HG03469 (cell line): Measurements from ENCODE around the gene NPNT.
A peak's percentile ranks its signal among the peaks of the same experiment; 100 is the strongest.

ENCODE experiments used
- ATAC-seq: cut with Tn5 transposase; IDR thresholded peaks from one replicate; pipeline ENCODE4 v1.9.1; 2021; ENCODE audit warnings: mild to moderate bottlenecking, moderate library complexity, moderate number of reproducible peaks; ENCODE audit not compliant: unreplicated experiment

Gene NPNT

GRCh38 chr4:105912633-105913032 lies 17.4 kb downstream of the NPNT start:
- no peak for ATAC-seq

DNA sequence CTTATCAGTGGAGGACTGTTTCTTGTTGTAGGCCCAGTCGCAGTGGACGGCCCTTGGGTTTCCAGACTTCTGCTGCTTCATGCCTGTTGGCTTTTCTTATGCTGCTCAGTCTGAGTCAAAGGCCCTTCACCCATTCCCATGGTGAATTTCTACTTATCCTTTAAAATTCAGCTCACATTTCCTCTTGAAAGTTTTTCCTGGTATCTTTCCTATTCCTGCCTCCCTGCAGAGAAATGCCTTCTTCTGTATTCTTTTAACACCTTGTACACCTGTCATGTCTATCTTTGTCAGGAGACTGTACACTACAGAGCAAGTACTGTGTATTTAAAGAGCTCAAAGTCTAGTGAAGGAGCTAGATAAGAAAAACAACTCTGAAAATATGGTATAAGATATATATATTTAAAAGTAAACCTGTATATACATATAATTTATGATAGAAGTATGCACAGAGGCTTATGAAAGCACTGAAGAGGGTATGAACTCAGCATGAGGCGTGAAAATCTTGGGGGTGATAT lies 22.0 kb downstream of the NPNT start:
- ATAC-seq: no peak

DNA sequence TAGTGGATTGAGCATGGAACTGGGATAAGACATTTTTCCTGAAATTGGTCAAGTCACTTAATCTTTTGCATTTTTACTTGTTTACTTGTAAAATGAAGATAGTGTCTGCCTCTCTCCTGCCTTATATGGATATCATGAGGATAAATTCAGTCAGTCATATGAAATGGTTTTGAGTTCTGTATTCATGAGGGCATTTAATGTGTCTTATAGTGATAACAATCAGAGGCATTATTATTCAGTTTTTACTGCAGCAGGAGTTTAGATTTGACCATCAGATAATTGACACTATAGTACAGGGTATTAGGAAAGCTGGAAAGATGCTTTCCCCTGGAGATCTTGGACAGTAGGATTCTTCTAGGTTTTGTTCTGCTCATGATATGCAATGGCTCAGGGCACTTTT lies 26.0 kb downstream of the NPNT start:
- ATAC-seq: no peak

GRCh38 chr4:105923497-105924238 lies 28.4 kb downstream of the NPNT start:
- ATAC-seq: no peak

DNA sequence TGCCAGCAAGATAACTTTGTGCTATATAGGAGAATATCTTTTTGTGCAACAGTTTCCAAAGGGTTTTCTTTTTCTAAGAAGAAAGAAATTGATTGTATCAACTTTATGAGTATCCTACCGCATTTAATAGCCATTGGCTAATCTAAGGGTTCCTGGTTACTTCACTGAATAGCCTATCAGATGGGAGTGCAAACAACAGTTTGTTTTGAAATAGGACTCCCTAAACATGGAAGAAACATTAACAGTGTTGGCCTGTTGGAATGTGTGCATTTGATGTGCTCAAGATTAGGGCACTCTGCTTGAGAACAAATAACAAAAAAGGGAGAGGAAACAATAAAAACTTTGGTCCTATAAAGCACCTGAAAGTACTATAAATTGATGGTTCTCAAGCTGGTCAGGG lies 29.1 kb downstream of the NPNT start:
- ATAC-seq: no peak

GRCh38 chr4:105930698-105931097 lies 35.4 kb downstream of the NPNT start:
- no peak for ATAC-seq

- ATAC-seq: peak; percentile 71
Observed at GRCh38 chr4:105933083-105933482, 37.8 kb downstream of the NPNT start.

DNA sequence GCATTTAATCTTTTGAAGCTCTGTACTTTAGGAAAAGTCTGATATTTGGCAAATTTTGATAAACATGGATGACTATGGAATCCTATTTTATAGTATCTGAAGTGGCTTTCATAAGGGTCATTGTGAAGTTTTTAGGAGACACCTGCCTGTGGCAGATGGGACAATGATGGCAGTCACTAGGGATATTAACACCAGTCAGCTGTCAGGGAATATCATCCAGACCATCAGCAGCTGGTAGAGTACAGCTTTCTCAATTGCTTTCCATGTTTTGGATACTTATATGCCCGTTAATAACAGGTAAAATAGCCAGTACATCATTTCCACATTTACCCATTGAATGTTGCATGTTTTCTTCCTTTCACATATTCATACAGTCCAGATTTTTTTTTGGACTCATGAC lies 39.1 kb downstream of the NPNT start:
- no peak for ATAC-seq

DNA sequence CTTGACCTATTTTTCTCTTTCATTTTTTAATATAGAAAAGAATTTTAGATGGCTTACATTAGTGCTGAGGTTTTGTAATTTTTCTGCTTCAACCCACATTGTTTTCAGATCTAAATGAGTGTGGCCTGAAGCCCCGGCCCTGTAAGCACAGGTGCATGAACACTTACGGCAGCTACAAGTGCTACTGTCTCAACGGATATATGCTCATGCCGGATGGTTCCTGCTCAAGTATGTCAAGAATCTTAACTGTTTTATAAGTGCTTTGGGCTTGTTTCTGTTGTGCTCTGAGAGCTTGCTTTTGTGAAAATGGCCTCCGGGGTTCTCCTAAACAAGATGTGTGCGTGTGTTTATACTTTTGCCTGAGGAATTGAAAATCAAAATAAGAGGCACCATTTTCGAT lies 41.6 kb downstream of the NPNT start:
- ATAC-seq: no peak

DNA sequence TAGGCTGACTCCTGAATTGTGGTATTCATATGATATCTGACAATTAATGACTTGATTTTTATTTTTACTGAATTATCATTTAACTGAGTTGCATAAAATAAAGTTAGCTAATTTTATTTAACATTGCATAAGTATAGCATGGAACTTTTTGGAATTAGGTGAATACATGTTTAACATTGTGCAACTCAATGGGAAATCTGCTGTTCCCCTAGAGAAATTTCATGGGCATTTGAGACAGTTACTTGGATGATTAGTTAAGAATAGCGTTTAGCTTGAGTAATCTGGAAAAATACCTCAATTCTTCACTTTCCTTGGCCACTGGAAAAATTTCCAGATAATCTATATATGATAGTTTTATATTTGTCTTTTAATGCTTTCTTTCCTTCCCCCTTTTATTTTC lies 42.5 kb downstream of the NPNT start:
- no peak for ATAC-seq

DNA sequence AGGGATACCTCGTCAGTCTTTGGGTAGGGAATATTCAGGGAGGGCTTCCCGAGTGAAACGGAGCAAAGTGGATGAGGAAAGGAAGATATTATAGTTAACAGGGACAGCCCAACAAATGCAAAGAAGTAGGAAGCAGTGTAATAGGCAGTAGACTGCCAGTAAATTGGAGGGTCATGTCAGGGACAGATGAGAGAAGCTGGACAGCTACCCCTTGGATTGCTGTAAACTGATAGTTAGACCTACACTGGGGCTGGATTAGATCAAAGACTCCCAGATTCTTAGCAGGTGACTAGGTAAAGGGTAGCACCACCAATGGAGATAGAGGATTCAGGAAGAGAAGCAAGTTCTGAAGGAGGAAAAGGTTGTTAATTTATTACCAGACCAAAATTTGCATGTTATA lies 48.0 kb downstream of the NPNT start:
- ATAC-seq: no peak

- ATAC-seq: no peak
Observed at GRCh38 chr4:105944540-105944939, 49.3 kb downstream of the NPNT start.

DNA sequence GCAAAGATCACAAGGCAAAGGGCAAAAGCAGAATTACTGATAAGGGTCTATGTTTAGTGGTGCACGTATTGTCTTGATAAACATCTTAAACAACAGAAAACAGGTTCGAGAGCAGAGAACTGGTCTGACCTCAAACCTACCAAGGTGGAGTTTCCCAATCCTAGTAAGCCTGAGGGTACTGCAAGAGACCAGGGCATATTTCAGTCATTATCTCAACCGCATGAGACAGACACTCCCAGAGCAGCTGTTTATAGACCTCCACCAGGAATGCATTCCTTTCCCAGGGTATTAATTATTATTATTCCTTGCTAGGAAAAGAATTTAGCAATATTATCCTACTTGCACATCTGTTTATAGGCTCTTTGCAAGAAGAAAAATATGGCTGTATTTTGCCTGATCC lies 51.5 kb downstream of the NPNT start:
- ATAC-seq: no peak

GRCh38 chr4:105950701-105951100 lies 55.4 kb downstream of the NPNT start:
- no peak for ATAC-seq

GRCh38 chr4:105951198-105951597 lies 55.9 kb downstream of the NPNT start:
- ATAC-seq: no peak

GRCh38 chr4:105952591-105952990 lies 57.3 kb downstream of the NPNT start:
- ATAC-seq: no peak

GRCh38 chr4:105956569-105956968 lies 61.3 kb downstream of the NPNT start:
- no peak for ATAC-seq

- no peak for ATAC-seq
Observed at GRCh38 chr4:105957680-105958079, 62.4 kb downstream of the NPNT start.

DNA sequence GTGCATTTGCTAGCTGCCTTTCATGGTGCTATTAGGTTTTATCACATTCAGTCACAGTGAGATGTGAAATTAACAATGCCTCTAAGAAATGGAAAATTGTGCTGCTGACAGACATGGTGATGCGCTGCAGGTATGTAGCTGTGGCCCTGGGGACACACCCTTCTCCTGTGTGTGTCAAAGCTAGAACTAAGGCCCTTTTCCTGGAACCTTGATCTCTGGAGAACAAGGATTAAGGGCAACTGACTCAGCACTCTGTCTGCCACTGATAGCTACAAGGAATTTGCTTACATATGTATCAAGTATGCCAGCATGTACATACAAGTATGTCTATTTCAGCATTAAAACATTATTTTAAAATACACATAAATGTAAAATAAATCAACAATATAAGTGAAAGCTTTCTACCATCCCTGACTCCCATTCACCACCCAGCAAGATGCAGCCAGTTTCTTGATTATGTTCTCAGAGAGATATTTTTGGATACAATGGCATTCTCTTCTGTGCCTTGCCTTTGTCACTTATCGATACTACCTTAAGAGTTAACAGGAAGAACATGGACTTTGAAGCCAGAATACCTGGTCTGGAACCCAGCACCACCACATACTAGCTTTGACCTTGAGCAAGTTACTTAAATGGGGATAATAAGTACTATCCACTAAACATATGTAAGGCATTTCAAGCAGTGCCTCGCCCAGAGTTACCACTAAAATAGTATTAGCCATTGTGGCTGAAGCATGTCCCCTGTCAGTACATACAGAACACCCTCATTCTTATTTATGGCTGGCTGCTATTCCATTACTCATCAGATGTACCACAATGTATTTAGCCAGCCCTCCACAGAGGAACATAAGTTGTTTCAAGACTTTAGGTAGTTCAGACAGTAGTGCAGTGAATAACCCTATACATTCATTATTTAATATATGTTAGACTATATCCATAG lies 68.5 kb downstream of the NPNT start:
- ATAC-seq: no peak

- no peak for ATAC-seq
Observed at GRCh38 chr4:105965183-105965800, 70.0 kb downstream of the NPNT start.

DNA sequence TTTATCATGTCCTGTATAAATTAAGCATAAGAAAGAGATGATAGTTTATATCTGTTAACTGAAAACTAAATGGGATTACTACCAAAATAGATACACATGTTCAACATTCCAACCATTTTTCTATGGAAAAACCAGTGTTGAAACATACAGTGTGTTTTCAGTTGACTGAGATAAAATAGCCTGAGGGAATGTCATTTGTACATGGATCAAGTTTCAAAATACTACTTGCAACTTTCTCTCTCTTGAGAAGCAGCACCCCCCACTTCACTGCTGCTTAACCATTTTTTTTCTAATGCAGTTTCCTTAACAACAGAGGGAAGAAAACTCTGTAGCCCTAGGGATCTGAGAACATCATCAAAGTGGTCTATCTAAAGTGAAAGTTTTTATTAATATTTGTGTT lies 70.8 kb downstream of the NPNT start:
- no peak for ATAC-seq
